ENCODE data around the gene ARHGAP21.
"Not testable (repeated sequence)": the region's sequence is repeated elsewhere in the genome, so short reads cannot be mapped to it uniquely, and the experiment has no call there.

GRCh38 chr10:24658319-24658718 lies 65.4 kb downstream of the ARHGAP21 start:
- TF ChIP-seq CTCF (optimal IDR thresholded peaks at IDR 0.05 in 1 of 3, IDR thresholded peaks at IDR 0.05 in 1 of 3, conservative IDR thresholded peaks at IDR 0.05 in 1 of 3; ENCODE audit: extremely low read depth in 1 of 3, insufficient read depth in 2 of 3, low read length in 3 of 3); EZH2 (IDR thresholded peaks at IDR 0.05; ENCODE audit: low read length): not testable (repeated sequence)
